Melanocyte of skin (primary cell): Measurements from ENCODE around the gene MEPE. TPM values are rescaled to one million over a fixed set of nuclear protein-coding genes. Genes with fewer than 3 reads are reported as not detected.

Source experiments
- total RNA-seq, 2 donors: library from RNA; depleted of rRNA; stranded (reverse); fragments of >200 nt; gene quantifications; 2 replicates each; pipeline ENCODE4 v1.2.3, GENCODE V29; 2012

MEPE gene, protein sequence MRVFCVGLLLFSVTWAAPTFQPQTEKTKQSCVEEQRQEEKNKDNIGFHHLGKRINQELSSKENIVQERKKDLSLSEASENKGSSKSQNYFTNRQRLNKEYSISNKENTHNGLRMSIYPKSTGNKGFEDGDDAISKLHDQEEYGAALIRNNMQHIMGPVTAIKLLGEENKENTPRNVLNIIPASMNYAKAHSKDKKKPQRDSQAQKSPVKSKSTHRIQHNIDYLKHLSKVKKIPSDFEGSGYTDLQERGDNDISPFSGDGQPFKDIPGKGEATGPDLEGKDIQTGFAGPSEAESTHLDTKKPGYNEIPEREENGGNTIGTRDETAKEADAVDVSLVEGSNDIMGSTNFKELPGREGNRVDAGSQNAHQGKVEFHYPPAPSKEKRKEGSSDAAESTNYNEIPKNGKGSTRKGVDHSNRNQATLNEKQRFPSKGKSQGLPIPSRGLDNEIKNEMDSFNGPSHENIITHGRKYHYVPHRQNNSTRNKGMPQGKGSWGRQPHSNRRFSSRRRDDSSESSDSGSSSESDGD
- not detected for total RNA-seq

GRCh38 chr4:87832669-87833068 lies at the start of gene MEPE:
Gene MEPE (plus strand): TSS chr4:87832969. CDS start chr4:87834715, 1,746 bp downstream.

GRCh38 chr4:87799301-87800113 lies 33.3 kb upstream of the MEPE start, which contains the start of gene IBSP:
Gene IBSP (plus strand): TSS chr4:87799554. CDS start chr4:87802362, 2,808 bp downstream.

Other genes starting within 250 kb of the MEPE start
- not detected for gene DSPP, start 224.4 kb upstream of the MEPE start, total RNA-seq
- gene DMP1, start 182.7 kb upstream of the MEPE start, total RNA-seq: not detected
- gene IBSP, start 33.4 kb upstream of the MEPE start, total RNA-seq: not detected
- gene SPP1, start 142.7 kb downstream of the MEPE start, total RNA-seq: 10 to 100 TPM in 1 of 2 donors, 1 to 10 TPM in 1; 3.0 to 28.6 TPM
- 10 to 100 TPM; 42.6 to 61.9 TPM for gene PKD2, start 174.7 kb downstream of the MEPE start, total RNA-seq